ENCODE results near the gene PPFIA2.

- TF ChIP-seq CTCF (conservative IDR thresholded peaks at IDR 0.05; ENCODE audit: low read length) (no peak), EZH2phosphoT487 (IDR thresholded peaks at IDR 0.05; ENCODE audit: borderline replicate concordance) (no peak)
Observed at GRCh38 chr12:81597928-81598604, 161.1 kb downstream of the PPFIA2 start.

Data from Loucy (cell line).